ENCODE data around the gene FAM76A.
"Not testable (repeated sequence)": the region's sequence is repeated elsewhere in the genome, so short reads cannot be mapped to it uniquely, and the experiment has no call there.

FAM76A gene

DNA sequence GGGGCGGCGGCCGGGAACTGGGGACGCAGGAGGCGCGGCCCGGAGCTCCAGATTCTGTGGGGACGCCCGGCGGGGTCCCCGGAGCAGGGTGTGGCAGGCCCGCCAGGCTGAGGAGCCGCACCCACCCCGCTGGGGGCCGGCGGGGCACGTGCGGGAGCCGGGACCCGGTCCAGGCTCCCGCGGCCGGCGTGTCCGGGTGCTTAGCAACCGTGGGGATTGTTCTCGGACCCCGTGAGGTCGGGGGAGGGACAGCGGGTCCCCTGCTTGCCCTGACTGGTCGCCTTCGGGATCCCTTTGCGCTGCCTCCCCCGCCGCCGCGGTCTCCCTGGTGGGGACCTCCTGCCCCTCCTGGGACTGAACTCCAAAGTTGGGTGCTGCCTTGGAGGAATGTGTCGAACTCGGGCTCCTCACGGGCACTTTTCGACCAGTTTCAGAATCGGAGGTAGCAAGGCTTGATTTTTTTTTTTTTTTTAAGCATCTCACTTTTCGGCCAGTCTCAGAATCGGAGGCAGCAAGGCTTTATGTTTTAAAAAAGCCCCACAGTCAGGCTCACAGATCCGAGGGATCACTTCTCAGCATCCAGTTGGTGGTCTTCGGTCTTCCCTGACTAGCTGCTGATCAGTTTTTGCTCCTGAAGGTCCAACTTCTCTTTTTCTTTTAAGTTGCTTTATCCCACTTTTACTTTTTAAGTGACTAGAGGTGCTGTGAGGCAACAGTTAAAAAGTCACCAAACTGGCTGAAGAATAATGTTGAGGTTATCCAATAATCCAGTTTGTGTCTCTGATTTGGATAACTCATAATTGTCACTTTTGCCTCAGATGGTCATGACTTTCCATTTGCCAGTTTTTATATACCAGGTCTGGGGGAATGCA lies 648 bp downstream of the FAM76A start:
- DNase-seq = peak; percentile 34

GRCh38 chr1:27727126-27727525 lies 1.4 kb downstream of the FAM76A start:
- DNase-seq = no peak

DNA sequence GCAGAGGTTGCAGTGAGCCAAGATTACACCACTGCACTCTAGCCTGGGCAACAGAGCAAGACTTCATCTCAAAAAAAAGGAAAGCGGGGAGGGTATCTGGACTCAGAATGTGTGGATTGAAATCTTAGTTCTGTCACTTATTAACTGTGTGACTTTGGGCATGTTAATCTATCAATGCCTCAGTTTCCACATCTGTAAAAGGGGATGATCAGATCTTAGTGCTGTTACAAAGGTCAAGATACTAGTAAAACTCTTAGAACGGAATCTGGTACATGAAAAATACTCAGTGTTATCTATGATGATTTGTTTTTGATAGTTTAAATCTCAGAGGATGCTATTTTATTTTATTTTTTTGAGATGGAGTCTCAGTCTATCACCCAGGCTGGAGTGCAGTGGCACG lies 10.5 kb downstream of the FAM76A start:
- DNase-seq = no peak

GRCh38 chr1:27741121-27741520 lies 15.4 kb downstream of the FAM76A start:
- DNase-seq = no peak

GRCh38 chr1:27744556-27744955 lies 18.8 kb downstream of the FAM76A start:
- no peak for DNase-seq

- no peak for DNase-seq
Measured at GRCh38 chr1:27745466-27745865, 19.7 kb downstream of the FAM76A start.

GRCh38 chr1:27752360-27752759 lies 26.6 kb downstream of the FAM76A start:
- DNase-seq = no peak

GRCh38 chr1:27755286-27755685 lies 29.5 kb downstream of the FAM76A start:
- DNase-seq = no peak

GRCh38 chr1:27755865-27756264 lies 30.1 kb downstream of the FAM76A start:
- DNase-seq = no peak

GRCh38 chr1:27759236-27759635 lies 33.5 kb downstream of the FAM76A start:
- DNase-seq = no peak

DNA sequence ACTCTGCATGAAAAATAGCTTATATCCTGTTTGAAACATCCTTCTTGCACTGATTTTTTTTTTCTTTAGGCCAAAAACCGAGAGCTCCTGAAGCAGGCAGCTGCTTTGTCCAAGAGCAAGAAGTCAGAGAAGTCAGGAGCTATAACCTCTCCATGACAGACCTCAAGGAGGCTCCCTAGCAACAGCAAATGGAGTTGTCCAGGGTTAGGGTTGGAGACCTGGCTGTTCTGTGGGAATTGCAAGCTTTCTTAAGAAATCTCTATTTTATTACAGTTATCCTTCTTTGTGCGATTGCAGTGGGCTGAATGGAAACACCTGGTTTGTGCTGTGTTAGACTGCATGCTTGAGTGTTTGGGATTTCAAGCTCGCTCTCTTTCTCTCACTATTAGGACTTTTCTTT lies 34.7 kb downstream of the FAM76A start:
- no peak for DNase-seq

- DNase-seq = no peak
Measured at GRCh38 chr1:27762033-27762432, 36.3 kb downstream of the FAM76A start.

DNA sequence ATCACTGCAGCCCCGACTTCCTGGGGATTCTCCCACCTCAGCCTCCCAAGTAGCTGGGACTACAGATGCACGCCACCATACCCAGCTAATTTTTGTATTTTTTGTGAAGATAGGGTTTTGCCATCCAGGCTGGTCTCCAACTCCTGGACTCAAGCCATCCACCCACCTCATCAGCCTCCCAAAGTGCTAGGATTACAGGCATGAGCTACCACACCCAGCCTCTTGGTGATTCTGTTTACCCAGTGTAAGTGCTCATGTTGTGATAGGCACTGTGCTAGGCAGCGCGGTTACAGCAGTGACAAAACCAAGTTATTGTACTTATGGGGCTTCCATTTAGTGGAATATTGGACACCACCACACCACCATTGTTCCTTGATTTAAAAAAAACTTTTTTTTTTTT lies 37.6 kb downstream of the FAM76A start:
- no peak for DNase-seq

DNA sequence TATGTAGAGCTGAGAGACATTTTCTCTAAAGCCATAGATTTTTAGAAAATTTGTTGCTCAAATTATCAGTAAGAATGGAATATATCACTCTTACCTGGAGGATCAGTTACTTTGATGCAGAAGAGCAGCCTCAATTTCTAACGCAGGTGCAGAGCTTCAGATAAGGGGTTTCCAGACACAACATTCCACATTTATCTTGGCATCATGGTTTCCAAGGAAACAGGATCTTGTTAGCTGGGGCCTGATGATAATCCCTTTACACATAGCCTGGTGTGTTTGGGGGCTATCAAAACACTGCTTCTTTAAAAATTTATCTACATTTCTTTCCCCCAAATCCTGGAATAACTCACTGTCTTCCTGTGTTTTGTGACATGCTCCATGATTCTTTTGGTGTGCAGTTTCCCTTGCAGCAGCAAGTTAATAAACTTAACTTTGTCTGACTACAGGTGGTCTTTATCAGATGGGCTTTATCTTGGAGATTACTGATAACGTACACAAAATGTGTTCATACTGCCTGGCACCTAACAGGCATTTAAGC lies 44.6 kb downstream of the FAM76A start:
- no peak for DNase-seq

DNA sequence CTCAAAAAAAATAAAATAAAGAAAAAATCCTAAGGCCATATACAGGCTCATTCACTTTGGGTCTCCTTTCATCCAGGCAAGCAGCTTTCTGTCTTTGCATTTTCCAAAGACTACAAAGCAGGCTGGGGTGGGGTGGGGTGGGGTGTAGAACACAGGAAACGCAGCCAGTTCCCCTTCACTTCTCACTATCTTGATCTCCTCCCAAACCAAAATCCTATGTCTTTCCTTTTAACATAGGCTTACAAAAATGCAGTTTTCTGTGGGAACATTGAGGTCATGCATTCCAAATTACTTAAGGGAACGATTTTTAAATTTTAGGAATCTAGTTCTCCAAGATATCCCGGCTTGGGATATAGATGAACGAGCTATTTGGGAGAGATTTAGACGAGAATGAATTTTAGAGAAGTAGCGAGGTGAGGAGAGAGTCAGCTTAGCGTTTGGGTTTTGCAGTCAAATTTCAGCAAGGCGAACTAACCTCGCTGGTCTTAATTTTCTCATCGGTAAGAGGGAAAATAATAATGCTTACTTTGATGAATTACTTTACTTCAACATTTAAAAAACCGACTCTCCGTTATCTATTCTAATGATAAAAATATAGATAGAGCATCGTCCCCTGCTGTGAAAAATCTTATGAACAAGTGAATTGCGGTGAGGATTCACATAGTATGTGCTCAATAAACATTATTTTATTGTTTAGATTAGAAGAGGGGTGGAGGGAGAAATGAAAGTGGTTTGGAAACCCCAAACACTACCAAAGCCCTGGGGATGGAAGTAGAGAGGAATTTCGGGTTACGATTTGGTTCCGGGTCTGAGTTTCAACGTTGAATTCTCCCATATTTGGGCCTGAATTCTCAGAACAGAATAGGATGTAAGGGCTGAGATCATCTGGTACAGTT lies 46.5 kb downstream of the FAM76A start:
- DNase-seq = no peak

- DNase-seq = peak; percentile 97
Measured at GRCh38 chr1:27772932-27773825, 47.4 kb downstream of the FAM76A start, which contains the start of gene STX12. Gene STX12 (plus strand): TSS chr1:27773219. CDS start chr1:27773308, 89 bp downstream.

DNA sequence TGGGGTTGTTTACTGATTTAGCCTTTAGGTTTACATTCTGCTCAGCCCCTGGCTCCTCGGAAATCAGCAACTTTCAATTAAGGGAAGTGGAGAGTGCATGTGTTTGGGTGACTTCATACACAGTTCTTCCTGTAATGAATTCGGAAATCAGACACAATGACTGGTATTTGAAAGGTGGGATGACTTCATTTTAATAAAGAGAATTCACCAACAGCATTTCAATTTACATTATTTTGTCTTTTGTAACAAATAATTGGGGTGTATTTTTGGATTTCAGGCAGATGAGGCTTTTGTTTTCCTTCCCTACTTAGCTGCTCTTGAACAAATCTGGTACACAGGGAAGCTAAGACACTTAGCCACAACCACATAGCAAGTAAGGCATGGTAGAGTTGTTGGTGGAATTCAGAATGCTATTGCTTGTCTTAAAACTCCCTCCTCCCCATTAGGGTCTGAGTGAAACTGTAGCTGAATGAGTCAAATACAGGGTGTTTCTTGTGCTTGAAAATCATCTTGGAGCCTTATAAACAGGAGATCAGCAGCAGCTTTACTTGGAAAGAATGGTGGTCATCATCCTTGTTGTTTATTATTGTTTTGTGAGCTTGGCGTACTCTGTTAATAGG lies 48.2 kb downstream of the FAM76A start:
- no peak for DNase-seq

- DNase-seq = no peak
Measured at GRCh38 chr1:27774654-27775053, 48.9 kb downstream of the FAM76A start.

DNA sequence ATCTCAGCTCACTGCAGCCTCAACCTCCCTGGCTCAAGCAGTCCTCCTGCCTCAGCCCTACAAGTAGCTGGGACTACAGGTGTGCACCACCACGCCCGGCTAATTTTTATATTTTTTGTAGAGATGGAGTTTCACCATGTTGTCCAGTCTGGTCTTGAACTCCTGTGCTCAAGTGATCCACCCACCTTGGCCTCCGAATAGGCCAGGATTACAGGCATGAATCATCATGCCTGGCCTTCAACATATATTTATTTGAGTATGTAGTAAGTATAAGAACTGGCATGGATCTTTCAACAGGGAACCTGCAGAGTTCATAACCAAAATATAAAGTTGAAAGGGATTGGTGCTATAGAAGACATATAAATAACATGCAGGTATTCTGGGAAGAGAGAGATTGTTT lies 49.6 kb downstream of the FAM76A start:
- DNase-seq = not testable (repeated sequence)

DNA sequence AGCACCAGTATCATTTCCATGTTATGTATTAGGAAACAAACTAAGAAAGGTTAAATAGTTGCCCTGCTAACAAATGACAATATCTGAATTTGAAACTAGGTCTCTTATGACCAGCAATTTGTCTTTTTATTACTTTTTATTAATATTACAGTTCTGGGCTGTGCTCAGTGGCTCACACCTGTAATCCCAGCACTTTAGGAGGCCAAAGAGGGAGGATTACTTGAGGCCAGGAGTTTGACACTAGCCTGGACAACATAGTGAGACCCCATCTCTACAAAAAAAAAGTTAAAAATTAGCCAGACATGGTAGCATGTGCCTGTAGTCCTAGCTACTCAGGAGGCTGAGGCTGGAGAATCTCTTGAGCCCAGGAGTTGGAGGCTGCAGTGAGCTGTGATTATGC lies 50.5 kb downstream of the FAM76A start:
- not testable (repeated sequence) for DNase-seq

- DNase-seq = no peak
Measured at GRCh38 chr1:27778056-27778455, 52.3 kb downstream of the FAM76A start.

GRCh38 chr1:27779122-27779521 lies 53.4 kb downstream of the FAM76A start:
- no peak for DNase-seq
